Esophagus muscularis mucosa (tissue), 4 donors: ENCODE data around the gene MTCL1. TPM values are rescaled to one million over a fixed set of nuclear protein-coding genes. Genes with fewer than 3 reads are reported as not detected.

Experiments
- DNase-seq: peaks from one replicate; pipeline ENCODE4 v3.0.0-alpha.2; 2017; ENCODE audit errors: extremely low spot score
- H3K27ac ChIP-seq, 4 donors: fragments of 200-600 bp; sonication (generic); replicated peaks in 1 of 4; 1 replicate in 3 of 4; 2 replicates in 1 of 4; pipeline ENCODE4 v1.5.1; 2016 to 2019; ENCODE audit warnings: mild to moderate bottlenecking in 1 of 4
- H3K27me3 ChIP-seq, 4 donors: fragments of 200-600 bp; sonication (generic); one replicate each; pipeline versions ENCODE4 v1.5.1 to v1.6.0; 2016 to 2019
- H3K36me3 ChIP-seq, 4 donors: fragments of 200-600 bp; sonication (generic); one replicate each; pipeline ENCODE4 v1.5.1; 2016 to 2019
- H3K4me1 ChIP-seq, 4 donors: fragments of 200-600 bp; sonication (generic); one replicate each; pipeline ENCODE4 v1.5.1; 2016 to 2019
- H3K4me3 ChIP-seq, 4 donors: fragments of 200-600 bp; sonication (generic); 1 replicate in 2 of 4; 2 replicates in 2 of 4; pipeline ENCODE4 v1.5.1; 2016 to 2019; ENCODE audit warnings: mild to moderate bottlenecking in 4 of 4, moderate library complexity in 1 of 4
- H3K9me3 ChIP-seq, 4 donors: fragments of 200-600 bp; sonication (generic); 1 replicate in 3 of 4; 2 replicates in 1 of 4; pipeline ENCODE4 v1.5.1; 2016 to 2019
- CTCF ChIP-seq, 3 experiments: fragments of 200-600 bp in 2 of 3; fragments of 450-650 bp in 1 of 3; sonication (generic) in 2 of 3; IDR thresholded peaks; one replicate each; pipeline ENCODE4 v1.5.1; 2017 to 2019; ENCODE audit warnings: antibody characterized with exemption in 3 of 3, mild to moderate bottlenecking in 2 of 3, moderate library complexity in 1 of 3
- EP300 ChIP-seq: sonication (generic); formaldehyde crosslinking; IDR thresholded peaks from one replicate; pipeline ENCODE4 v1.6.1; 2017; ENCODE audit warnings: antibody characterized with exemption
- POLR2A ChIP-seq: fragments of 450-650 bp; IDR thresholded peaks from one replicate; pipeline ENCODE4 v1.6.1; 2017; ENCODE audit warnings: antibody characterized with exemption, moderate library complexity, mild to moderate bottlenecking, low read depth
- POLR2AphosphoS5 ChIP-seq, 2 donors: sonication (generic); formaldehyde crosslinking; IDR thresholded peaks; one replicate each; pipeline ENCODE4 v1.6.1; 2017; ENCODE audit warnings: antibody characterized with exemption in 2 of 2
- WGBS: methylation state at CpG from one replicate; pipeline ENCODE4 v1.1.5; 2018; 5-methylcytosine and 5-hydroxymethylcytosine counted together
- intact Hi-C: fragments of 100-400 bp; cut with DNase I; formaldehyde crosslinking; loops from one replicate; pipeline ENCODE4 v1.15.1; 2023
- total RNA-seq, 4 donors: library from RNA; depleted of rRNA; stranded (reverse); fragments of >200 nt; gene quantifications; one replicate each; pipeline versions ENCODE4 v1.1.0 to v1.2.1, GENCODE V29; 2016

The MTCL1 gene
- total RNA-seq, 4 donors from 2014 or later, result 32.3 to 48.0 (median 38.6) TPM

- no peak for DNase-seq
- H3K27ac ChIP-seq, result peak overlapping the region in 2 of 4 donors; percentile 15 to 28
- no peaks in the 10 kb centered on the region for H3K36me3 ChIP-seq
- WGBS, result 27% methylated on average over 3 of the region's 3 CpGs
- no peak overlapping the region for H3K4me3 ChIP-seq
- H3K27me3 ChIP-seq, result no peaks in the 10 kb centered on the region
- intact Hi-C loops, result no loop called here
- no peaks in the 10 kb centered on the region for H3K9me3 ChIP-seq
- peak in 1 of 2 donors; percentile 33 for TF ChIP-seq POLR2AphosphoS5 (IDR thresholded peaks at IDR 0.05)
- TF ChIP-seq POLR2A, result no peak
- no peak for TF ChIP-seq CTCF (IDR thresholded peaks at IDR 0.05)
- TF ChIP-seq EP300, result no peak
- peaks cover 8 to 29% (median 24%) of the 10 kb centered on the region in 4 donors for H3K4me1 ChIP-seq
Observed at GRCh38 chr18:8835521-8835953, 130.2 kb downstream of the MTCL1 start.

GRCh38 chr18:8839281-8839680 is 133.9 kb downstream of the MTCL1 start:
- WGBS, result 45% methylated on average over 3 of the region's 3 CpGs
- H3K4me1 ChIP-seq, result peaks cover 8 to 22% (median 18%) of the 10 kb centered on the region in 4 donors
- intact Hi-C loops, result no loop called here
- H3K27ac ChIP-seq, result no peak overlapping the region
- no peaks in the 10 kb centered on the region for H3K9me3 ChIP-seq
- H3K36me3 ChIP-seq, result no peaks in the 10 kb centered on the region
- DNase-seq, result no peak
- H3K4me3 ChIP-seq, result no peak overlapping the region
- no peak for TF ChIP-seq EP300
- TF ChIP-seq POLR2AphosphoS5 (IDR thresholded peaks at IDR 0.05), result no peak
- no peak for TF ChIP-seq POLR2A
- TF ChIP-seq CTCF (IDR thresholded peaks at IDR 0.05), result no peak
- H3K27me3 ChIP-seq, result no peaks in the 10 kb centered on the region

GRCh38 chr18:8841781-8842485 is 136.6 kb downstream of the MTCL1 start:
- Histone ChIP-seq H3K27me3 (no peaks in the 10 kb centered on the region), H3K9me3 (no peaks in the 10 kb centered on the region), H3K4me1 (peaks cover 0 to 7% (median 3%) of the 10 kb centered on the region in 4 donors), H3K27ac (no peak overlapping the region), H3K4me3 (no peak overlapping the region), H3K36me3 (no peaks in the 10 kb centered on the region)
- TF ChIP-seq POLR2A, result no peak
- no peak for TF ChIP-seq POLR2AphosphoS5 (IDR thresholded peaks at IDR 0.05)
- no peak for TF ChIP-seq CTCF (IDR thresholded peaks at IDR 0.05)
- TF ChIP-seq EP300, result no peak
- intact Hi-C loops, result no loop called here
- no peak for DNase-seq
- WGBS, result 69% methylated on average over 4 of the region's 4 CpGs

- no peaks in the 10 kb centered on the region for H3K27me3 ChIP-seq
- intact Hi-C loops, result no loop called here
- TF ChIP-seq CTCF (IDR thresholded peaks at IDR 0.05) (no peak), EP300 (no peak), POLR2AphosphoS5 (IDR thresholded peaks at IDR 0.05) (no peak), POLR2A (no peak)
- H3K9me3 ChIP-seq, result no peaks in the 10 kb centered on the region
- no peaks in the 10 kb centered on the region for H3K36me3 ChIP-seq
- 87% methylated on average over 5 of the region's 5 CpGs for WGBS
- H3K4me1 ChIP-seq, result peaks cover 0 to 12% (median 7%) of the 10 kb centered on the region in 4 donors
- no peak overlapping the region for H3K4me3 ChIP-seq
- DNase-seq, result no peak
- H3K27ac ChIP-seq, result no peak overlapping the region
Observed at GRCh38 chr18:8842506-8842905, 137.2 kb downstream of the MTCL1 start.
